GM12878 (cell line): Measurements from ENCODE around the gene SURF2. TPM values are rescaled to one million over a fixed set of nuclear protein-coding genes. Genes with fewer than 3 reads are reported as not detected.

Source experiments
- ATAC-seq: fragments of 200-7000 bp; cut with Tn5 transposase; 3 replicates; pipeline ENCODE4 v1.9.1; 2020; ENCODE audit warnings: mild to moderate bottlenecking, moderate library complexity
- BruUV-seq: library from RNA; stranded (reverse); fragments of 400-500 nt; replicated peaks from 2 replicates; lab custom pipeline; 2021; lab: Mats Ljungman, UMichigan
- CTCF ChIA-PET: fragments of 300-600 bp; sonication (Branson Sonifier 250); formaldehyde crosslinking; extraction: SDS; loops from one replicate; lab custom pipeline; 2021; ENCODE audit warnings: inconsistent platforms; lab: Yijun Ruan, JAX
- POLR2A ChIA-PET: fragments of 350-600 bp; formaldehyde crosslinking; extraction: SDS; loops from one replicate; lab custom pipeline; 2021; ENCODE audit warnings: inconsistent platforms; lab: Charles Lee
- RAD21 ChIA-PET: fragments of 300-600 bp; sonication (Branson Sonifier 250); formaldehyde crosslinking; loops from one replicate; lab custom pipeline; 2023; ENCODE audit warnings: antibody characterized with exemption; ENCODE audit not compliant: unreplicated experiment; lab: Charles Lee
- SMC1A ChIA-PET: fragments of 300-600 bp; sonication (Branson Sonifier 250); formaldehyde crosslinking; loops from one replicate; lab custom pipeline; 2023; ENCODE audit not compliant: unreplicated experiment, uncharacterized antibody; lab: Charles Lee
- DNase-seq: peaks from one replicate; pipeline ENCODE4 v3.0.0-alpha.2; 2011; ENCODE audit warnings: low read depth, low spot score
- FAIRE-seq: peaks from 3 replicates; lab custom pipeline; 2011; peaks lifted over from hg19 to GRCh38; lab: Jason Lieb, UNC
- H2AFZ ChIP-seq: 2 replicates; pipeline ENCODE4 v1.6.0; 2011; ENCODE audit warnings: low read depth, low read length, control low read depth; ENCODE audit not compliant: control insufficient read depth
- H3K27ac ChIP-seq: 2 replicates; pipeline ENCODE4 v1.5.1; 2011; ENCODE audit warnings: control low read depth; ENCODE audit not compliant: control insufficient read depth, insufficient read depth
- H3K27me3 ChIP-seq, 2 experiments: replicated peaks in 1 of 2; 2 replicates each; pipeline versions ENCODE4 v1.6.0 to v1.6.1; 2011; ENCODE audit warnings: low read length in 1 of 2; ENCODE audit not compliant: control insufficient read depth in 2 of 2, insufficient read depth in 2 of 2
- H3K36me3 ChIP-seq, 2 experiments: 2 replicates each; pipeline ENCODE4 v1.5.1; 2011; ENCODE audit warnings: low read length in 1 of 2; ENCODE audit not compliant: control insufficient read depth in 2 of 2, insufficient read depth in 2 of 2
- H3K4me1 ChIP-seq: 2 replicates; pipeline ENCODE4 v1.6.1; 2011; ENCODE audit warnings: mild to moderate bottlenecking, low read length, moderate library complexity, mixed read lengths; ENCODE audit not compliant: control insufficient read depth, insufficient read depth
- H3K4me2 ChIP-seq: 2 replicates; pipeline ENCODE4 v1.6.0; 2011; ENCODE audit warnings: control low read depth; ENCODE audit not compliant: control insufficient read depth, insufficient read depth
- H3K4me3 ChIP-seq: fragments of 200-600 bp; sonication (generic); 2 replicates; pipeline ENCODE4 v1.5.1; 2016
- H3K79me2 ChIP-seq: 2 replicates; pipeline ENCODE4 v1.6.0; 2011; ENCODE audit warnings: low read length; ENCODE audit not compliant: control insufficient read depth, insufficient read depth
- H3K9ac ChIP-seq: 2 replicates; pipeline ENCODE4 v1.8.0; 2011; ENCODE audit warnings: low read length, control low read depth, mixed read lengths; ENCODE audit not compliant: control insufficient read depth, insufficient read depth
- H3K9me3 ChIP-seq: replicated peaks from 3 replicates; pipeline ENCODE4 v1.5.1; 2011; ENCODE audit warnings: mild to moderate bottlenecking, low read length; ENCODE audit not compliant: control insufficient read depth, insufficient read depth
- H4K20me1 ChIP-seq: 2 replicates; pipeline ENCODE4 v1.6.0; 2011; ENCODE audit not compliant: control insufficient read depth, insufficient read depth
- ASH2L ChIP-seq: fragments of 300-600, 200-600 bp; sonication (generic); IDR thresholded peaks from 2 replicates; pipeline ENCODE4 v1.6.1; 2017; ENCODE audit warnings: low read depth, mild to moderate bottlenecking, borderline replicate concordance
- HDAC2 ChIP-seq: fragments of 200-600 bp; sonication (generic); IDR thresholded peaks from 2 replicates; pipeline ENCODE4 v1.6.1; 2017
- KAT2A ChIP-seq: conservative IDR thresholded peaks from 2 replicates; pipeline ENCODE4 v1.6.1; 2011; ENCODE audit warnings: low read depth, low read length; ENCODE audit not compliant: control insufficient read depth
- MEF2B ChIP-seq: fragments of 450-650 bp; IDR thresholded peaks from 2 replicates; pipeline ENCODE4 v1.6.1; 2018; ENCODE audit warnings: mild to moderate bottlenecking, moderate library complexity; ENCODE audit not compliant: partially characterized antibody, poor library complexity, severe bottlenecking
- MTA2 ChIP-seq: fragments of 450-650 bp; IDR thresholded peaks from 2 replicates; pipeline ENCODE4 v1.6.1; 2016; ENCODE audit warnings: low read depth, mild to moderate bottlenecking, moderate library complexity
- MYB ChIP-seq: fragments of 150-350 bp; IDR thresholded peaks from 2 replicates; pipeline ENCODE4 v1.6.1; 2014; ENCODE audit warnings: mild to moderate bottlenecking, low read depth, low read length, borderline replicate concordance
- RB1 ChIP-seq: fragments of 450-650 bp; formaldehyde crosslinking; IDR thresholded peaks from 2 replicates; pipeline ENCODE4 v1.6.1; 2017; ENCODE audit warnings: mild to moderate bottlenecking, borderline replicate concordance
- SIN3A ChIP-seq: IDR thresholded peaks from 2 replicates; pipeline ENCODE4 v1.6.1; 2012; ENCODE audit warnings: low read depth, low read length, improper control_type of control experiment
- SIX5 ChIP-seq: IDR thresholded peaks from 2 replicates; pipeline ENCODE4 v1.6.1; 2011; ENCODE audit warnings: mild to moderate bottlenecking, low read depth, low read length, moderate library complexity; ENCODE audit not compliant: severe bottlenecking
- SMAD1 ChIP-seq: fragments of 450-650 bp; IDR thresholded peaks from 2 replicates; pipeline ENCODE4 v1.6.1; 2018; ENCODE audit warnings: mild to moderate bottlenecking, low read depth; ENCODE audit not compliant: partially characterized antibody
- TBL1XR1 ChIP-seq: IDR thresholded peaks from 2 replicates; pipeline ENCODE4 v1.6.1; 2012; ENCODE audit warnings: low read depth, low read length, improper control_type of control experiment
- ZBED1 ChIP-seq: IDR thresholded peaks from 2 replicates; pipeline ENCODE4 v1.6.1; 2016; ENCODE audit warnings: borderline replicate concordance
- ZNF207 ChIP-seq: fragments of 450-650 bp; IDR thresholded peaks from 2 replicates; pipeline ENCODE4 v1.6.1; 2014; ENCODE audit warnings: antibody characterized with exemption, mild to moderate bottlenecking, borderline replicate concordance
- ZNF622 ChIP-seq: fragments of 450-650 bp; IDR thresholded peaks from 2 replicates; pipeline ENCODE4 v1.6.1; 2017; ENCODE audit warnings: mild to moderate bottlenecking, inconsistent platforms
- ZZZ3 ChIP-seq: IDR thresholded peaks from 2 replicates; pipeline ENCODE4 v1.6.1; 2011; ENCODE audit warnings: low read depth; ENCODE audit not compliant: control insufficient read depth, insufficient read length
- WGBS: methylation state at CpG from one replicate; pipeline ENCODE4 v1.1.6; 2016; ENCODE audit warnings: low lambda C conversion rate; ENCODE audit not compliant: insufficient replicate concordance, insufficient coverage; ENCODE audit errors: missing lambda C conversion rate; 5-methylcytosine and 5-hydroxymethylcytosine counted together
- in situ Hi-C: fragments of 300-500 bp; cut with MboI; formaldehyde crosslinking; loops from 9 replicates; pipeline ENCODE4 v1.14.3; 2018; ENCODE audit warnings: mixed read lengths
- intact Hi-C: fragments of 100-400 bp; cut with micrococcal nuclease; formaldehyde crosslinking; loops from one replicate; pipeline ENCODE4 v1.14.2; 2022; ENCODE audit not compliant: unreplicated experiment
- polyA plus RNA-seq, 11 experiments: library from polyadenylated mRNA; depleted of rRNA in 4 of 11; unstranded in 6 of 11; stranded (reverse) in 5 of 11; fragments of >200 nt; fragmentation: Nextera tagmentation in 4 of 11; fragmentation: Illumina TruSeq in 1 of 11; extraction: Ambion mirVana in 4 of 11; extraction: Trizol in 1 of 11; gene quantifications; 1 replicate in 1 of 11; 2 replicates in 10 of 11; pipeline versions ENCODE4 v1.2.1 to v1.2.3, GENCODE V29; 2011 to 2016; ENCODE audit warnings: inconsistent platforms in 2 of 11, missing spikeins in 2 of 11, low read depth in 1 of 11
- total RNA-seq, 4 experiments: library from RNA; depleted of rRNA in 3 of 4; stranded (reverse); fragments of >200 nt in 3 of 4; fragmentation: Illumina TruSeq in 1 of 4; extraction: Trizol in 1 of 4; gene quantifications; 2 replicates each; pipeline versions ENCODE4 v1.2.1 to v1.2.3, GENCODE V29; 2013 to 2021

The SURF2 gene
- total and polyA plus RNA-seq, 10 of the 15 experiments (the other 5 are each of a cell fraction or from before 2014, with no cell fraction given): 4.0 to 41.7 (median 20.8) TPM

- ChIA-PET CTCF (no interaction called here), POLR2A (no interaction called here), SMC1A (no interaction called here), RAD21 (no interaction called here)
- intact Hi-C loops: loop anchor here (10.0 kb wide), 1 partner anchor 138 kb away; no protein-coding TSS in a partner anchor
- H3K4me3 ChIP-seq: no peak overlapping the region
- no peaks in the 10 kb centered on the region for H3K36me3 ChIP-seq
- no peak for FAIRE-seq
- BruUV-seq: no TSS peak
- no peak for DNase-seq
- no peaks in the 10 kb centered on the region for H4K20me1 ChIP-seq
- no peak overlapping the region for H3K27ac ChIP-seq
- no peak overlapping the region for H3K9ac ChIP-seq
- H3K79me2 ChIP-seq: no peaks in the 10 kb centered on the region
- whole genome bisulfite sequencing: 52% methylated on average over 10 of the region's 10 CpGs
- no peaks in the 10 kb centered on the region; the same call in 2 of the 3 replicates for H3K9me3 ChIP-seq
- TF ChIP-seq SMAD1: no peak
- TF ChIP-seq MEF2B: no peak
- no peak for TF ChIP-seq HDAC2
- no peak for TF ChIP-seq MTA2
- no peak for TF ChIP-seq ASH2L
- TF ChIP-seq TBL1XR1: no peak
- no peak for TF ChIP-seq ZNF207
- TF ChIP-seq ZBED1: no peak
- TF ChIP-seq SIN3A: no peak
- no peak for TF ChIP-seq SIX5
- no peak for TF ChIP-seq KAT2A
- no peak for TF ChIP-seq ZNF622
- no peak for TF ChIP-seq ZZZ3
- no peak for TF ChIP-seq MYB
- no peak for TF ChIP-seq RB1
- no peak for ATAC-seq
- in situ Hi-C loops: no loop called here
- no peaks in the 10 kb centered on the region for H3K27me3 ChIP-seq
- no peak overlapping the region for H2AFZ ChIP-seq
- H3K4me1 ChIP-seq: no peaks in the 10 kb centered on the region
- no peak overlapping the region for H3K4me2 ChIP-seq
Observed at GRCh38 chr9:133323211-133323610, 33.1 kb upstream of the SURF2 start.
